GM13976 (cell line): Measurements from ENCODE around the gene PNPLA7.

Experiments used
- DNase-seq: peaks from one replicate; pipeline ENCODE4 v3.0.0; 2012; ENCODE audit warnings: low spot score
- CTCF ChIP-seq: IDR thresholded peaks from 2 replicates; pipeline ENCODE4 v1.5.1; 2012; ENCODE audit warnings: borderline replicate concordance, mild to moderate bottlenecking; ENCODE audit not compliant: insufficient read depth; ENCODE audit errors: extremely low read depth, missing control alignments, control extremely low read depth
- in situ Hi-C: fragments of 300-500 bp; cut with MboI; formaldehyde crosslinking; loops from one replicate; pipeline ENCODE4 v1.12.0; 2022; ENCODE audit warnings: low sequenced_read_pairs, mixed read lengths, inconsistent platforms; ENCODE audit not compliant: unreplicated experiment

Gene PNPLA7

GRCh38 chr9:137492464-137493363 is 57.5 kb downstream of the PNPLA7 start:
- in situ Hi-C loops, result no loop called here
- peak; percentile 77 for DNase-seq
- no peak for TF ChIP-seq CTCF

- TF ChIP-seq CTCF, result no peak
- in situ Hi-C loops, result no loop called here
- no peak for DNase-seq
Observed at GRCh38 chr9:137491735-137492432, 58.3 kb downstream of the PNPLA7 start.

- TF ChIP-seq CTCF, result no peak
- DNase-seq, result no peak
- in situ Hi-C loops, result no loop called here
Observed at GRCh38 chr9:137490532-137491186, 59.5 kb downstream of the PNPLA7 start.

GRCh38 chr9:137488906-137489305 is 61.3 kb downstream of the PNPLA7 start:
- TF ChIP-seq CTCF, result no peak
- in situ Hi-C loops, result no loop called here

GRCh38 chr9:137488327-137488653 is 61.9 kb downstream of the PNPLA7 start:
- TF ChIP-seq CTCF, result no peak
- no peak for DNase-seq
- in situ Hi-C loops, result no loop called here

More at GRCh38 chr9:137488906-137489305, 61.3 kb downstream of the PNPLA7 start:
- no peak for DNase-seq

GRCh38 chr9:137487454-137488326 is 62.5 kb downstream of the PNPLA7 start:
- in situ Hi-C loops, result no loop called here
- TF ChIP-seq CTCF, result no peak
- DNase-seq, result no peak
